GM23338 (cell line): ENCODE measurements around the gene TPX2. TPM values are rescaled to one million over a fixed set of nuclear protein-coding genes. Genes with fewer than 3 reads are reported as not detected.

ENCODE experiments used
- ATAC-seq: fragments of 200-7000 bp; cut with Tn5 transposase; 3 replicates; pipeline ENCODE4 v1.9.1; 2020
- DNase-seq: peaks from one replicate; pipeline ENCODE4 v3.0.0-alpha.2; 2015; ENCODE audit warnings: low spot score
- H2AFZ ChIP-seq: fragments of 200-600 bp; sonication (generic); 2 replicates; pipeline ENCODE4 v1.8.0; 2016; ENCODE audit warnings: antibody characterized with exemption, mild to moderate bottlenecking, moderate library complexity
- H3F3A ChIP-seq: fragments of 200-600 bp; sonication (generic); replicated peaks from 2 replicates; pipeline ENCODE4 v1.8.0; 2017; ENCODE audit warnings: antibody characterized with exemption, mixed run types, low read depth
- H3K27ac ChIP-seq: fragments of 200-600 bp; sonication (generic); 2 replicates; pipeline ENCODE4 v1.6.1; 2016; ENCODE audit warnings: low read depth
- H3K27me3 ChIP-seq: fragments of 200-600 bp; sonication (generic); 2 replicates; pipeline ENCODE4 v1.8.0; 2016; ENCODE audit warnings: mild to moderate bottlenecking, mixed run types, moderate library complexity; ENCODE audit not compliant: insufficient read depth
- H3K36me3 ChIP-seq: fragments of 200-600 bp; sonication (generic); 2 replicates; pipeline ENCODE4 v1.8.0; 2016; ENCODE audit warnings: mild to moderate bottlenecking; ENCODE audit not compliant: insufficient read depth
- H3K4me1 ChIP-seq: fragments of 200-600 bp; sonication (generic); 2 replicates; pipeline ENCODE4 v1.8.0; 2016; ENCODE audit warnings: mild to moderate bottlenecking, moderate library complexity; ENCODE audit not compliant: insufficient read depth
- H3K4me2 ChIP-seq: fragments of 200-600 bp; sonication (generic); 2 replicates; pipeline ENCODE4 v1.7.1; 2017; ENCODE audit warnings: mixed run types
- H3K4me3 ChIP-seq: fragments of 200-600 bp; sonication (generic); 2 replicates; pipeline ENCODE4 v1.6.1; 2016; ENCODE audit warnings: mixed run types
- H3K79me2 ChIP-seq: fragments of 200-600 bp; sonication (generic); replicated peaks from 2 replicates; pipeline ENCODE4 v1.8.0; 2017; ENCODE audit warnings: mild to moderate bottlenecking; ENCODE audit not compliant: insufficient read depth
- H3K9me2 ChIP-seq: fragments of 200-600 bp; sonication (generic); 2 replicates; pipeline ENCODE4 v1.8.0; 2017; ENCODE audit not compliant: insufficient read depth
- H4K20me1 ChIP-seq: fragments of 200-600 bp; sonication (generic); replicated peaks from 2 replicates; pipeline ENCODE4 v1.8.0; 2017; ENCODE audit warnings: mild to moderate bottlenecking; ENCODE audit not compliant: insufficient read depth
- H3K27ac Mint-ChIP-seq: 2 replicates; pipeline ENCODE4 v1.8.0; 2020; ENCODE audit warnings: inconsistent platforms, mild to moderate bottlenecking, moderate library complexity, mixed read lengths
- H3K27me3 Mint-ChIP-seq: 3 replicates; pipeline ENCODE4 v1.8.0; 2022; ENCODE audit warnings: low read depth, mild to moderate bottlenecking, moderate library complexity, mixed read lengths, inconsistent platforms; ENCODE audit not compliant: insufficient read depth, poor library complexity
- H3K36me3 Mint-ChIP-seq: 3 replicates; pipeline ENCODE4 v1.8.0; 2021; ENCODE audit warnings: low read depth, mild to moderate bottlenecking, inconsistent platforms, moderate library complexity, mixed read lengths
- H3K4me1 Mint-ChIP-seq: 3 replicates; pipeline ENCODE4 v1.8.0; 2020; ENCODE audit warnings: mild to moderate bottlenecking, inconsistent platforms, mixed read lengths
- H3K4me3 Mint-ChIP-seq: 3 replicates; pipeline ENCODE4 v1.8.0; 2021; ENCODE audit warnings: moderate library complexity, mild to moderate bottlenecking, inconsistent platforms, mixed read lengths
- H3K9me3 Mint-ChIP-seq: 3 replicates; pipeline ENCODE4 v1.8.0; 2020; ENCODE audit warnings: moderate library complexity, mild to moderate bottlenecking, inconsistent platforms, mixed read lengths
- CREB1 ChIP-seq: fragments of 250-450 bp; sonication (Bioruptor Pico); IDR thresholded peaks from 2 replicates; pipeline ENCODE4 v1.5.0; 2020; ENCODE audit warnings: low read depth, mild to moderate bottlenecking, moderate library complexity
- EZH2 ChIP-seq: fragments of 200-600 bp; sonication (generic); IDR thresholded peaks from one replicate; pipeline ENCODE4 v1.8.0; 2017; ENCODE audit warnings: antibody characterized with exemption, mild to moderate bottlenecking, low read depth; ENCODE audit not compliant: unreplicated experiment
- EZH2phosphoT487 ChIP-seq: fragments of 200-600 bp; sonication (generic); IDR thresholded peaks from one replicate; pipeline ENCODE4 v1.8.1; 2018; ENCODE audit warnings: antibody characterized with exemption; ENCODE audit not compliant: unreplicated experiment
- NANOG ChIP-seq: IDR thresholded peaks from 2 replicates; pipeline ENCODE4 v1.6.1; 2016; ENCODE audit warnings: antibody characterized with exemption, borderline replicate concordance
- POLR2AphosphoS5 ChIP-seq: IDR thresholded peaks from 2 replicates; pipeline ENCODE4 v1.6.1; 2016; ENCODE audit warnings: antibody characterized with exemption, low read depth
- ZNF331 ChIP-seq: fragments of 250-450 bp; sonication (Bioruptor Pico); IDR thresholded peaks from 2 replicates; pipeline ENCODE4 v1.5.0; 2020; ENCODE audit warnings: low read depth, mild to moderate bottlenecking, moderate library complexity
- polyA plus RNA-seq: library from polyadenylated mRNA; unstranded; fragments of >200 nt; fragmentation: Nextera tagmentation; extraction: Ambion mirVana; gene quantifications from 2 replicates; pipeline ENCODE4 v1.2.1, GENCODE V29; 2016
- total RNA-seq: library from RNA; depleted of rRNA; stranded (reverse); fragments of >200 nt; shearing (Covaris generic); gene quantifications from 2 replicates; pipeline ENCODE4 v1.2.3, GENCODE V29; 2014
- TF ChIP-seq, protein P1 (sequence below): IDR thresholded peaks from 2 replicates; pipeline ENCODE4 v1.6.1; 2016; ENCODE audit warnings: antibody characterized with exemption
- TF ChIP-seq, protein P2 (sequence below): IDR thresholded peaks from one replicate; pipeline ENCODE4 v1.6.1; 2018; ENCODE audit warnings: antibody characterized with exemption; ENCODE audit not compliant: unreplicated experiment
- TF ChIP-seq, protein P3 (sequence below): fragments of 250-450 bp; sonication (Bioruptor Pico); IDR thresholded peaks from 2 replicates; pipeline ENCODE4 v1.5.0; 2020; ENCODE audit warnings: mild to moderate bottlenecking, moderate library complexity
- TF ChIP-seq, protein P4 (sequence below), 2 experiments: fragments of 200-600 bp in 1 of 2; sonication (generic) in 1 of 2; conservative IDR thresholded peaks; 2 replicates each; pipeline versions ENCODE4 v1.5.1 to v1.6.1; 2016 to 2017; ENCODE audit warnings: antibody characterized with exemption in 2 of 2, low read depth in 2 of 2, mild to moderate bottlenecking in 2 of 2, moderate library complexity in 1 of 2

TPX2 gene
- total and polyA plus RNA-seq, 2 experiments from 2014 or later = 101 to 159 TPM

DNA sequence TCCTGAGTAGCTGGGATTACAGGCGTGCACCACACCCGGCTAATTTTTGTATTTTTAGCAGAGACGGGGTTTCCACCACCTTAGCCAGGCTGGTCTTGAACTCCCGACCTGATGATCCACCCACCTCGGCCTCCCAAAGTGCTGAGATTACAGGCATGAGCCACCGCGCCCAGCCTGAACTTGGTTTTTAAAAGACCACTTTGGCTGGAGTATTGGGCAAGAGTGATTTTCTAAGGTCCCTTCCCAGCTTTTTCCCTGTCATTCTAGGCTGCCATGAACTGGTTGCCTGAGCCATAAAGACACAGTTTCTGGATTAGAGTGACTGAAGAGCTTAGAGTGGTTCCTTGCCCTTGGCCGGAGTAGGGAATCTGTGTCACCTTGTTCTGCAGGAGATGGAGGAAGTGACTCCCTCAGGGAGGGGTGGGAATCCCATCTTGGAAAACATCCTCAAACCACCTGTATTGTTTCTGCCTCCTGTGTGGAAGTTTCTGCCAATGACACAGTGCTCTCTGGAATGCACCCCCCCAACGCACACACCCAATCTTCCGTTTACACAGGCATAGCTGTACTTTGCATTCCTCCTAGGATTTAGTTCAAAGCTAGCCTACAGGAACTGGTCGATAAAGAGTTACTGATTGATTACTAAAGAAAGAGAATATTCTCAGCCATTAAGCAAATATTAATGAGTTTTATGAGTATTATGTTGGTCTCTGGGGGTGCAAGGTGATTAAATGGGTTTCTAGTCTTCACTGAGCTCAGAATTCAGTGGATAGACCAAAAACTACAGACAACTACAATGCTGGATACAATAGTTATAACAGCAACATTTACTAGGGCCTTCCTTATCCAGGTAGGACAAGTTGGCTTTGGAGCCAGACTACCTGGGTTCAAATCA, 34.6 kb upstream of the TPX2 start:
- no peak overlapping the region for H3K4me3 ChIP-seq
- H3F3A ChIP-seq = peaks cover 14% of the 10 kb centered on the region; the same call in 1 of the 2 replicates
- no peak overlapping the region for H3K4me3 Mint-ChIP-seq
- peaks cover 33% of the 10 kb centered on the region for H3K36me3 Mint-ChIP-seq
- H3K4me1 ChIP-seq = peaks cover 31% of the 10 kb centered on the region
- TF ChIP-seq CREB1 (CRISPR knock-in tag) = no peak
- no peak for TF ChIP-seq POLR2AphosphoS5
- no peak for TF ChIP-seq NANOG
- TF ChIP-seq EZH2phosphoT487 = no peak
- TF ChIP-seq, protein P1, sequence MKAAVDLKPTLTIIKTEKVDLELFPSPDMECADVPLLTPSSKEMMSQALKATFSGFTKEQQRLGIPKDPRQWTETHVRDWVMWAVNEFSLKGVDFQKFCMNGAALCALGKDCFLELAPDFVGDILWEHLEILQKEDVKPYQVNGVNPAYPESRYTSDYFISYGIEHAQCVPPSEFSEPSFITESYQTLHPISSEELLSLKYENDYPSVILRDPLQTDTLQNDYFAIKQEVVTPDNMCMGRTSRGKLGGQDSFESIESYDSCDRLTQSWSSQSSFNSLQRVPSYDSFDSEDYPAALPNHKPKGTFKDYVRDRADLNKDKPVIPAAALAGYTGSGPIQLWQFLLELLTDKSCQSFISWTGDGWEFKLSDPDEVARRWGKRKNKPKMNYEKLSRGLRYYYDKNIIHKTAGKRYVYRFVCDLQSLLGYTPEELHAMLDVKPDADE = no peak
- TF ChIP-seq, protein P2, sequence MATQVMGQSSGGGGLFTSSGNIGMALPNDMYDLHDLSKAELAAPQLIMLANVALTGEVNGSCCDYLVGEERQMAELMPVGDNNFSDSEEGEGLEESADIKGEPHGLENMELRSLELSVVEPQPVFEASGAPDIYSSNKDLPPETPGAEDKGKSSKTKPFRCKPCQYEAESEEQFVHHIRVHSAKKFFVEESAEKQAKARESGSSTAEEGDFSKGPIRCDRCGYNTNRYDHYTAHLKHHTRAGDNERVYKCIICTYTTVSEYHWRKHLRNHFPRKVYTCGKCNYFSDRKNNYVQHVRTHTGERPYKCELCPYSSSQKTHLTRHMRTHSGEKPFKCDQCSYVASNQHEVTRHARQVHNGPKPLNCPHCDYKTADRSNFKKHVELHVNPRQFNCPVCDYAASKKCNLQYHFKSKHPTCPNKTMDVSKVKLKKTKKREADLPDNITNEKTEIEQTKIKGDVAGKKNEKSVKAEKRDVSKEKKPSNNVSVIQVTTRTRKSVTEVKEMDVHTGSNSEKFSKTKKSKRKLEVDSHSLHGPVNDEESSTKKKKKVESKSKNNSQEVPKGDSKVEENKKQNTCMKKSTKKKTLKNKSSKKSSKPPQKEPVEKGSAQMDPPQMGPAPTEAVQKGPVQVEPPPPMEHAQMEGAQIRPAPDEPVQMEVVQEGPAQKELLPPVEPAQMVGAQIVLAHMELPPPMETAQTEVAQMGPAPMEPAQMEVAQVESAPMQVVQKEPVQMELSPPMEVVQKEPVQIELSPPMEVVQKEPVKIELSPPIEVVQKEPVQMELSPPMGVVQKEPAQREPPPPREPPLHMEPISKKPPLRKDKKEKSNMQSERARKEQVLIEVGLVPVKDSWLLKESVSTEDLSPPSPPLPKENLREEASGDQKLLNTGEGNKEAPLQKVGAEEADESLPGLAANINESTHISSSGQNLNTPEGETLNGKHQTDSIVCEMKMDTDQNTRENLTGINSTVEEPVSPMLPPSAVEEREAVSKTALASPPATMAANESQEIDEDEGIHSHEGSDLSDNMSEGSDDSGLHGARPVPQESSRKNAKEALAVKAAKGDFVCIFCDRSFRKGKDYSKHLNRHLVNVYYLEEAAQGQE = no peak
- TF ChIP-seq, protein P3, sequence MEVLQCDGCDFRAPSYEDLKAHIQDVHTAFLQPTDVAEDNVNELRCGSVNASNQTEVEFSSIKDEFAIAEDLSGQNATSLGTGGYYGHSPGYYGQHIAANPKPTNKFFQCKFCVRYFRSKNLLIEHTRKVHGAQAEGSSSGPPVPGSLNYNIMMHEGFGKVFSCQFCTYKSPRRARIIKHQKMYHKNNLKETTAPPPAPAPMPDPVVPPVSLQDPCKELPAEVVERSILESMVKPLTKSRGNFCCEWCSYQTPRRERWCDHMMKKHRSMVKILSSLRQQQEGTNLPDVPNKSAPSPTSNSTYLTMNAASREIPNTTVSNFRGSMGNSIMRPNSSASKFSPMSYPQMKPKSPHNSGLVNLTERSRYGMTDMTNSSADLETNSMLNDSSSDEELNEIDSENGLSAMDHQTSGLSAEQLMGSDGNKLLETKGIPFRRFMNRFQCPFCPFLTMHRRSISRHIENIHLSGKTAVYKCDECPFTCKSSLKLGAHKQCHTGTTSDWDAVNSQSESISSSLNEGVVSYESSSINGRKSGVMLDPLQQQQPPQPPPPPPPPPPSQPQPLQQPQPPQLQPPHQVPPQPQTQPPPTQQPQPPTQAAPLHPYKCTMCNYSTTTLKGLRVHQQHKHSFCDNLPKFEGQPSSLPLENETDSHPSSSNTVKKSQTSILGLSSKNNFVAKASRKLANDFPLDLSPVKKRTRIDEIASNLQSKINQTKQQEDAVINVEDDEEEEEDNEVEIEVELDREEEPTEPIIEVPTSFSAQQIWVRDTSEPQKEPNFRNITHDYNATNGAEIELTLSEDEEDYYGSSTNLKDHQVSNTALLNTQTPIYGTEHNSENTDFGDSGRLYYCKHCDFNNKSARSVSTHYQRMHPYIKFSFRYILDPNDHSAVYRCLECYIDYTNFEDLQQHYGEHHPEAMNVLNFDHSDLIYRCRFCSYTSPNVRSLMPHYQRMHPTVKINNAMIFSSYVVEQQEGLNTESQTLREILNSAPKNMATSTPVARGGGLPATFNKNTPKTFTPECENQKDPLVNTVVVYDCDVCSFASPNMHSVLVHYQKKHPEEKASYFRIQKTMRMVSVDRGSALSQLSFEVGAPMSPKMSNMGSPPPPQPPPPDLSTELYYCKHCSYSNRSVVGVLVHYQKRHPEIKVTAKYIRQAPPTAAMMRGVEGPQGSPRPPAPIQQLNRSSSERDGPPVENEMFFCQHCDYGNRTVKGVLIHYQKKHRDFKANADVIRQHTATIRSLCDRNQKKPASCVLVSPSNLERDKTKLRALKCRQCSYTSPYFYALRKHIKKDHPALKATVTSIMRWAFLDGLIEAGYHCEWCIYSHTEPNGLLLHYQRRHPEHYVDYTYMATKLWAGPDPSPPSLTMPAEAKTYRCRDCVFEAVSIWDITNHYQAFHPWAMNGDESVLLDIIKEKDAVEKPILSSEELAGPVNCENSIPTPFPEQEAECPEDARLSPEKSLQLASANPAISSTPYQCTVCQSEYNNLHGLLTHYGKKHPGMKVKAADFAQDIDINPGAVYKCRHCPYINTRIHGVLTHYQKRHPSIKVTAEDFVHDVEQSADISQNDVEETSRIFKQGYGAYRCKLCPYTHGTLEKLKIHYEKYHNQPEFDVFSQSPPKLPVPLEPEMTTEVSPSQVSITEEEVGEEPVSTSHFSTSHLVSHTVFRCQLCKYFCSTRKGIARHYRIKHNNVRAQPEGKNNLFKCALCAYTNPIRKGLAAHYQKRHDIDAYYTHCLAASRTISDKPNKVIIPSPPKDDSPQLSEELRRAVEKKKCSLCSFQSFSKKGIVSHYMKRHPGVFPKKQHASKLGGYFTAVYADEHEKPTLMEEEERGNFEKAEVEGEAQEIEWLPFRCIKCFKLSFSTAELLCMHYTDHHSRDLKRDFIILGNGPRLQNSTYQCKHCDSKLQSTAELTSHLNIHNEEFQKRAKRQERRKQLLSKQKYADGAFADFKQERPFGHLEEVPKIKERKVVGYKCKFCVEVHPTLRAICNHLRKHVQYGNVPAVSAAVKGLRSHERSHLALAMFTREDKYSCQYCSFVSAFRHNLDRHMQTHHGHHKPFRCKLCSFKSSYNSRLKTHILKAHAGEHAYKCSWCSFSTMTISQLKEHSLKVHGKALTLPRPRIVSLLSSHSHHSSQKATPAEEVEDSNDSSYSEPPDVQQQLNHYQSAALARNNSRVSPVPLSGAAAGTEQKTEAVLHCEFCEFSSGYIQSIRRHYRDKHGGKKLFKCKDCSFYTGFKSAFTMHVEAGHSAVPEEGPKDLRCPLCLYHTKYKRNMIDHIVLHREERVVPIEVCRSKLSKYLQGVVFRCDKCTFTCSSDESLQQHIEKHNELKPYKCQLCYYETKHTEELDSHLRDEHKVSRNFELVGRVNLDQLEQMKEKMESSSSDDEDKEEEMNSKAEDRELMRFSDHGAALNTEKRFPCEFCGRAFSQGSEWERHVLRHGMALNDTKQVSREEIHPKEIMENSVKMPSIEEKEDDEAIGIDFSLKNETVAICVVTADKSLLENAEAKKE (CRISPR knock-in tag) = no peak
- no peak for TF ChIP-seq EZH2
- no peak for TF ChIP-seq ZNF331 (CRISPR knock-in tag)
- TF ChIP-seq, protein P4, sequence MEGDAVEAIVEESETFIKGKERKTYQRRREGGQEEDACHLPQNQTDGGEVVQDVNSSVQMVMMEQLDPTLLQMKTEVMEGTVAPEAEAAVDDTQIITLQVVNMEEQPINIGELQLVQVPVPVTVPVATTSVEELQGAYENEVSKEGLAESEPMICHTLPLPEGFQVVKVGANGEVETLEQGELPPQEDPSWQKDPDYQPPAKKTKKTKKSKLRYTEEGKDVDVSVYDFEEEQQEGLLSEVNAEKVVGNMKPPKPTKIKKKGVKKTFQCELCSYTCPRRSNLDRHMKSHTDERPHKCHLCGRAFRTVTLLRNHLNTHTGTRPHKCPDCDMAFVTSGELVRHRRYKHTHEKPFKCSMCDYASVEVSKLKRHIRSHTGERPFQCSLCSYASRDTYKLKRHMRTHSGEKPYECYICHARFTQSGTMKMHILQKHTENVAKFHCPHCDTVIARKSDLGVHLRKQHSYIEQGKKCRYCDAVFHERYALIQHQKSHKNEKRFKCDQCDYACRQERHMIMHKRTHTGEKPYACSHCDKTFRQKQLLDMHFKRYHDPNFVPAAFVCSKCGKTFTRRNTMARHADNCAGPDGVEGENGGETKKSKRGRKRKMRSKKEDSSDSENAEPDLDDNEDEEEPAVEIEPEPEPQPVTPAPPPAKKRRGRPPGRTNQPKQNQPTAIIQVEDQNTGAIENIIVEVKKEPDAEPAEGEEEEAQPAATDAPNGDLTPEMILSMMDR (conservative IDR thresholded peaks at IDR 0.05; ENCODE audit: low read depth in 2 of 2) = no peak
- peak; percentile 67 for DNase-seq
- ATAC-seq = peak; percentile 10; the same call in 2 of the 3 replicates
- no peaks in the 10 kb centered on the region for H3K27me3 ChIP-seq
- H3K4me1 Mint-ChIP-seq = peaks cover 28% of the 10 kb centered on the region
- H3K9me3 Mint-ChIP-seq = no peaks in the 10 kb centered on the region
- H4K20me1 ChIP-seq = peaks cover 8% of the 10 kb centered on the region; the same call in 1 of the 2 replicates
- no peak overlapping the region for H3K27ac Mint-ChIP-seq
- H3K79me2 ChIP-seq = peaks cover 100% of the 10 kb centered on the region
- H2AFZ ChIP-seq = no peak overlapping the region
- H3K27ac ChIP-seq = peak overlapping the region; percentile 48
- H3K36me3 ChIP-seq = no peaks in the 10 kb centered on the region
- H3K9me2 ChIP-seq = 0 out of 2 replicates have a peak, but pooled peaks cover 2% of the 10 kb centered on the region
- H3K27me3 Mint-ChIP-seq = peaks cover 7% of the 10 kb centered on the region
- 0 out of 2 replicates have a peak overlapping the region, but pooled peaks have one; percentile 1 for H3K4me2 ChIP-seq
